SJSA1 (cell line): ENCODE data around the gene RASSF9. TPM values are rescaled to one million over a fixed set of nuclear protein-coding genes. Genes with fewer than 3 reads are reported as not detected.

Experiments used
- DNase-seq, 2 experiments: peaks; one replicate each; pipeline ENCODE4 v3.0.0-alpha.2; 2015 to 2020; ENCODE audit warnings: low spot score in 2 of 2, low read depth in 1 of 2
- H3K27ac ChIP-seq: fragments of 250-450 bp; sonication (Bioruptor Pico); 2 replicates; pipeline ENCODE4 v1.5.1; 2020; ENCODE audit warnings: mild to moderate bottlenecking, moderate library complexity
- H3K27me3 ChIP-seq: fragments of 250-450 bp; sonication (Bioruptor Pico); replicated peaks from 2 replicates; pipeline ENCODE4 v1.5.1; 2020; ENCODE audit warnings: mild to moderate bottlenecking, moderate library complexity
- H3K36me3 ChIP-seq: fragments of 250-450 bp; sonication (Bioruptor Pico); 2 replicates; pipeline ENCODE4 v1.5.1; 2020; ENCODE audit warnings: mild to moderate bottlenecking
- H3K4me1 ChIP-seq: fragments of 250-450 bp; sonication (Bioruptor Pico); replicated peaks from 2 replicates; pipeline ENCODE4 v1.6.1; 2021; ENCODE audit warnings: mild to moderate bottlenecking
- H3K4me3 ChIP-seq: fragments of 250-450 bp; sonication (Bioruptor Pico); 2 replicates; pipeline ENCODE4 v1.5.1; 2020; ENCODE audit warnings: mild to moderate bottlenecking
- H3K9me3 ChIP-seq: fragments of 250-450 bp; sonication (Bioruptor Pico); replicated peaks from 2 replicates; pipeline ENCODE4 v1.5.1; 2020; ENCODE audit warnings: mild to moderate bottlenecking
- total RNA-seq: library from RNA; depleted of rRNA; stranded (reverse); fragments of >200 nt; shearing (Covaris generic); gene quantifications from 2 replicates; pipeline ENCODE4 v1.2.3, GENCODE V29; 2014

The RASSF9 gene
- total RNA-seq, 1 experiment from 2014 or later = not detected

GRCh38 chr12:85803923-85804322, 32.3 kb downstream of the RASSF9 start:
- no peaks in the 10 kb centered on the region for H3K27me3 ChIP-seq

GRCh38 chr12:85803231-85803630, 33.0 kb downstream of the RASSF9 start:
- H3K4me3 ChIP-seq = no peak overlapping the region
- no peaks in the 10 kb centered on the region for H3K4me1 ChIP-seq
- no peaks in the 10 kb centered on the region for H3K9me3 ChIP-seq
- H3K36me3 ChIP-seq = no peaks in the 10 kb centered on the region
- H3K27ac ChIP-seq = no peak overlapping the region
- H3K27me3 ChIP-seq = no peaks in the 10 kb centered on the region
- DNase-seq = no peak

More at GRCh38 chr12:85803923-85804322, 32.3 kb downstream of the RASSF9 start:
- Histone ChIP-seq H3K9me3 (no peaks in the 10 kb centered on the region), H3K4me1 (no peaks in the 10 kb centered on the region), H3K4me3 (no peak overlapping the region), H3K27ac (no peak overlapping the region), H3K36me3 (no peaks in the 10 kb centered on the region)
- no peak for DNase-seq

DNA sequence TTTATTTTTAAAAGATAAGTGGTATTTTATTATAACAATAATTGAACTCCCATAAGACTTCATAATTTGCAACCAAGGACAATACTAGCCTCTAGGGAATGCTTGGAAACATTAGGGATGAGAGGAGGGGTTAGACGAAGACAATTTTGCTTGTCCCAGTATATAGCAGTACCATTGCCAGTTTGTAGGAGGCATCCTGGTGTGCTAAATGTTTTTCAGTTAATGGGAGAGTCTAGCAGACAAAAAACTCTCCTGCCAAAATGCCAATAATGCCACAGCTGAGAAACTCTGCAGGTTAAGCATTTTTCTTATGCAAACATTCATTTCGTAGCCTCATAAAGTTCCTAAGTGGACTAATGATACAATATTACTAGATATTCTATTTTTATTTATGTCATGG, 38.1 kb downstream of the RASSF9 start:
- DNase-seq = no peak

GRCh38 chr12:85796001-85796400, 40.2 kb downstream of the RASSF9 start:
- DNase-seq = no peak
- H3K4me1 ChIP-seq = no peaks in the 10 kb centered on the region
- no peaks in the 10 kb centered on the region for H3K36me3 ChIP-seq
- no peak overlapping the region for H3K4me3 ChIP-seq
- no peaks in the 10 kb centered on the region for H3K9me3 ChIP-seq
- no peaks in the 10 kb centered on the region for H3K27me3 ChIP-seq
- H3K27ac ChIP-seq = no peak overlapping the region

More for the DNA sequence above, 38.1 kb downstream of the RASSF9 start:
- Histone ChIP-seq H3K4me1 (no peaks in the 10 kb centered on the region), H3K4me3 (no peak overlapping the region), H3K27me3 (no peaks in the 10 kb centered on the region), H3K27ac (no peak overlapping the region), H3K36me3 (no peaks in the 10 kb centered on the region), H3K9me3 (no peaks in the 10 kb centered on the region)

- no peaks in the 10 kb centered on the region for H3K27me3 ChIP-seq
- H3K36me3 ChIP-seq = no peaks in the 10 kb centered on the region
- no peak overlapping the region for H3K4me3 ChIP-seq
- no peak for DNase-seq
- H3K9me3 ChIP-seq = no peaks in the 10 kb centered on the region
- no peaks in the 10 kb centered on the region for H3K4me1 ChIP-seq
- H3K27ac ChIP-seq = no peak overlapping the region
Measured at GRCh38 chr12:85794531-85794930, 41.7 kb downstream of the RASSF9 start.

- Histone ChIP-seq H3K27ac (no peak overlapping the region), H3K27me3 (no peaks in the 10 kb centered on the region), H3K36me3 (no peaks in the 10 kb centered on the region), H3K4me3 (no peak overlapping the region), H3K9me3 (no peaks in the 10 kb centered on the region), H3K4me1 (no peaks in the 10 kb centered on the region)
- DNase-seq = no peak
Measured at GRCh38 chr12:85784096-85784720, 52.0 kb downstream of the RASSF9 start.

GRCh38 chr12:85782711-85783110, 53.5 kb downstream of the RASSF9 start:
- no peaks in the 10 kb centered on the region for H3K9me3 ChIP-seq
- DNase-seq = no peak
- H3K27ac ChIP-seq = no peak overlapping the region
- H3K4me1 ChIP-seq = no peaks in the 10 kb centered on the region
- no peak overlapping the region for H3K4me3 ChIP-seq
- no peaks in the 10 kb centered on the region for H3K27me3 ChIP-seq
- no peaks in the 10 kb centered on the region for H3K36me3 ChIP-seq

DNA sequence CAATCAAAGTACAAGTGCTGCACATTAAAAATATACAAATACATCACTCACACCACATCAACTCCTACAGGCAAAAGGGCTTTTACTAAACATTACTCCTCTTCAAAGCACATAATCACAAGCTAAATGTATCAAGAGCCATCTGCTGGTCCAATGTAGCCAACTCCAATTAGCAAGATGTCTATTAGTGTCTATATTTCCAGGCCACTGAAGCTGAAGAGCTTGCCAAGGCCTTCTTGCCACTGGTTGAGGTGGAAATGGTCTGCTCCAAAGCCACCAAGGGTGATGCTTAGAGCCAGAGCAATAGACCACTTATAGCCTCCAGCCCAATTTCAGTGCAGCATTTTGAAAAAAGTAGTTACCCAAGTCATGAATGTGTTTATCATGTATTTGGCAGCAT, 54.4 kb downstream of the RASSF9 start:
- no peak for DNase-seq
- Histone ChIP-seq H3K4me3 (no peak overlapping the region), H3K9me3 (no peaks in the 10 kb centered on the region), H3K4me1 (no peaks in the 10 kb centered on the region), H3K27ac (no peak overlapping the region), H3K27me3 (no peaks in the 10 kb centered on the region), H3K36me3 (no peaks in the 10 kb centered on the region)

GRCh38 chr12:85779768-85780167, 56.4 kb downstream of the RASSF9 start:
- Histone ChIP-seq H3K4me1 (no peaks in the 10 kb centered on the region), H3K9me3 (no peaks in the 10 kb centered on the region), H3K27me3 (no peaks in the 10 kb centered on the region), H3K36me3 (no peaks in the 10 kb centered on the region), H3K27ac (no peak overlapping the region), H3K4me3 (no peak overlapping the region)
- no peak for DNase-seq

DNA sequence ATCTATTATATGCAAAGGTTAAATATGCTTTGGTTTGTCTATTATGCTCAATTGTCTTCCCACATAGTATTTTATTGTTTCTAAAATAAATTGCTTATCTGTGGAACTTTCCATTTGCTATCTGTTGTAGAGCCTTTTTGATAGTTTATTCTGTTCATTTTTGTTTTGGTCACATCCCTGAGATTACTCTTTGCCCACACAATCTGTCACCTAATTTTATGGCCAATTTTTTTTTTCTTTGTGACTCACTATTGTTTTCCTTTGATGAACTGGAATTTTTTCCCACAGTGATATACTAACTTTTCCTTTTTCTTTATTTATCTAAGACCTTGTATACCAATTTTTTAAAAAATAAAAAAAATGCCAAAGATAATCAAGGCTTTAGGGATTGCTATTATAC, 61.1 kb downstream of the RASSF9 start:
- Histone ChIP-seq H3K27me3 (no peaks in the 10 kb centered on the region), H3K36me3 (no peaks in the 10 kb centered on the region), H3K27ac (no peak overlapping the region), H3K9me3 (no peaks in the 10 kb centered on the region), H3K4me1 (no peaks in the 10 kb centered on the region), H3K4me3 (no peak overlapping the region)
- DNase-seq = no peak

DNA sequence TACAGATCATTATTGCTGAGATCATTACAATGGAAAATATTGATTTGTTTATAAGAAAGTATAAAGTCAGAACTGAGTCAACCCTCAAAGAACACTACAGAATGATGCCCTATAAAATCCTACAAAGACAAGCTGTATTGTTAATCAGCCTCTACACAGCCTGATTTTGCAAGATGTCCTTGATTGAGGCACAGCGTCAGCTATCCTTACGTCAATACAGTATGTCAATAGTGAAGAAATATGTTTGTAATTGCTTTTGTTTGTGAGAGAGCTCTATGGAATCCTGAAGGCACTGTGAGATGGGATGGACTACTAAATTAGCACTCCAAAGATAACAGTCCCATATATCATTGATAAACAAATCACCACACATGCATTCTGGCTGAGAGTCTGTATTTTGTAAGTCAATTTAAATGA, 70.7 kb downstream of the RASSF9 start:
- no peak overlapping the region for H3K27ac ChIP-seq
- no peak for DNase-seq
- H3K4me3 ChIP-seq = no peak overlapping the region
- no peaks in the 10 kb centered on the region for H3K4me1 ChIP-seq
- no peaks in the 10 kb centered on the region for H3K9me3 ChIP-seq
- H3K27me3 ChIP-seq = no peaks in the 10 kb centered on the region
- no peaks in the 10 kb centered on the region for H3K36me3 ChIP-seq

GRCh38 chr12:85759623-85760022, 76.6 kb downstream of the RASSF9 start:
- Histone ChIP-seq H3K4me3 (no peak overlapping the region), H3K4me1 (no peaks in the 10 kb centered on the region), H3K36me3 (no peaks in the 10 kb centered on the region), H3K27me3 (no peaks in the 10 kb centered on the region), H3K27ac (no peak overlapping the region), H3K9me3 (no peaks in the 10 kb centered on the region)
- DNase-seq = no peak

GRCh38 chr12:85759091-85759490, 77.1 kb downstream of the RASSF9 start:
- DNase-seq = no peak
- H3K4me1 ChIP-seq = no peaks in the 10 kb centered on the region
- H3K27me3 ChIP-seq = no peaks in the 10 kb centered on the region
- H3K27ac ChIP-seq = no peak overlapping the region
- no peak overlapping the region for H3K4me3 ChIP-seq
- no peaks in the 10 kb centered on the region for H3K9me3 ChIP-seq
- no peaks in the 10 kb centered on the region for H3K36me3 ChIP-seq

DNA sequence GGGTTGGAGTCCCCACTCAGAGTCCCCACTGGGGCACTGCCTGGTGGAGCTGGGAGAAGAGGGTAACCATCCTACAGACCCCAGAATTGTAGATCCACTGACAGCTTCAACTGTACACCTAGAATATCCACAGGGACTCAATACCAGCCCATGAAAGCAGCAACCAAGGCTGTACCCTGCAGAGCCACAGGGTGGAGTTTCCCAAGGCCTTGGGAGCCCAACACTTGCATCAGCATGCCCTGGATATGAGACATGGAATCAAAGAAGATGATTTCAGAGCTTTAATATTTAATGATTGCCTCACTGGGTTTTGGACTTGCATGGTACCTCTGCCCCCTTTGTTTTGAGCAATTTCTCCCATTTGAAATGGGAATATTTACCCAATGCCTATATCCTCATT, 80.4 kb downstream of the RASSF9 start:
- no peak for DNase-seq
- Histone ChIP-seq H3K9me3 (no peaks in the 10 kb centered on the region), H3K27ac (no peak overlapping the region), H3K4me3 (no peak overlapping the region), H3K36me3 (no peaks in the 10 kb centered on the region), H3K27me3 (no peaks in the 10 kb centered on the region), H3K4me1 (no peaks in the 10 kb centered on the region)
